SJCRH30 (cell line): Measurements from ENCODE around the gene MAP3K3. TPM values are rescaled to one million over a fixed set of nuclear protein-coding genes. Genes with fewer than 3 reads are reported as not detected.
"Not testable (repeated sequence)": the region's sequence is repeated elsewhere in the genome, so short reads cannot be mapped to it uniquely, and the experiment has no call there.

Experiments
- DNase-seq, 2 experiments: peaks; one replicate each; pipeline ENCODE4 v3.0.0-alpha.2; 2015 to 2020
- H3K27ac ChIP-seq: fragments of 250-450 bp; sonication (Bioruptor Pico); 2 replicates; pipeline ENCODE4 v1.5.1; 2020; ENCODE audit warnings: mild to moderate bottlenecking, moderate library complexity
- H3K27me3 ChIP-seq: fragments of 250-450 bp; sonication (Bioruptor Pico); 2 replicates; pipeline ENCODE4 v1.5.1; 2020; ENCODE audit warnings: mild to moderate bottlenecking, moderate library complexity
- H3K36me3 ChIP-seq: fragments of 250-450 bp; sonication (Bioruptor Pico); 2 replicates; pipeline ENCODE4 v1.5.1; 2020; ENCODE audit warnings: mild to moderate bottlenecking, moderate library complexity
- H3K4me1 ChIP-seq: fragments of 250-450 bp; sonication (Bioruptor Pico); 2 replicates; pipeline ENCODE4 v1.5.1; 2020; ENCODE audit warnings: mild to moderate bottlenecking, moderate library complexity
- H3K4me3 ChIP-seq: fragments of 250-450 bp; sonication (Bioruptor Pico); 2 replicates; pipeline ENCODE4 v1.5.1; 2020; ENCODE audit warnings: mild to moderate bottlenecking, moderate library complexity
- H3K9me3 ChIP-seq: fragments of 250-450 bp; sonication (Bioruptor Pico); replicated peaks from 2 replicates; pipeline ENCODE4 v1.5.1; 2020; ENCODE audit warnings: mild to moderate bottlenecking, moderate library complexity
- total RNA-seq: library from RNA; depleted of rRNA; stranded (reverse); fragments of >200 nt; shearing (Covaris generic); gene quantifications from 2 replicates; pipeline ENCODE4 v1.2.3, GENCODE V29; 2014; rRNA removed

The MAP3K3 gene
- total RNA-seq, 1 experiment from 2014 or later, result 25.9 TPM

- Histone ChIP-seq H3K4me1 (no peaks in the 10 kb centered on the region), H3K9me3 (no peaks in the 10 kb centered on the region), H3K36me3 (peaks cover 2% of the 10 kb centered on the region), H3K27me3 (no peaks in the 10 kb centered on the region), H3K4me3 (no peak overlapping the region), H3K27ac (no peak overlapping the region)
- no peak for DNase-seq
These were observed 86.9 kb downstream of the MAP3K3 start for GRCh38 chr17:63709110-63709509.

- Histone ChIP-seq H3K27ac (no peak overlapping the region), H3K27me3 (no peaks in the 10 kb centered on the region), H3K36me3 (no peaks in the 10 kb centered on the region), H3K4me3 (no peak overlapping the region), H3K4me1 (no peaks in the 10 kb centered on the region), H3K9me3 (no peaks in the 10 kb centered on the region)
- DNase-seq, result no peak
These were observed 92.5 kb downstream of the MAP3K3 start for GRCh38 chr17:63714550-63715277.

- Histone ChIP-seq H3K9me3 (no peaks in the 10 kb centered on the region), H3K4me1 (no peaks in the 10 kb centered on the region), H3K36me3 (no peaks in the 10 kb centered on the region), H3K27me3 (no peaks in the 10 kb centered on the region), H3K27ac (no peak overlapping the region), H3K4me3 (no peak overlapping the region)
- DNase-seq, result no peak
These were observed 94.2 kb downstream of the MAP3K3 start for GRCh38 chr17:63716426-63716825.

GRCh38 chr17:63718988-63719387 is 96.8 kb downstream of the MAP3K3 start:
- H3K27me3 ChIP-seq, result no peaks in the 10 kb centered on the region
- H3K4me3 ChIP-seq, result no peak overlapping the region
- H3K27ac ChIP-seq, result no peak overlapping the region
- DNase-seq, result no peak
- H3K4me1 ChIP-seq, result no peaks in the 10 kb centered on the region
- H3K36me3 ChIP-seq, result no peaks in the 10 kb centered on the region
- no peaks in the 10 kb centered on the region for H3K9me3 ChIP-seq

GRCh38 chr17:63720194-63720593 is 98.0 kb downstream of the MAP3K3 start:
- not testable (repeated sequence) for H3K27ac ChIP-seq, H3K9me3 ChIP-seq, H3K27me3 ChIP-seq, H3K4me3 ChIP-seq, H3K4me1 ChIP-seq, DNase-seq, H3K36me3 ChIP-seq

- DNase-seq, result no peak
- Histone ChIP-seq H3K4me3 (no peak overlapping the region), H3K36me3 (no peaks in the 10 kb centered on the region), H3K9me3 (no peaks in the 10 kb centered on the region), H3K27me3 (no peaks in the 10 kb centered on the region), H3K4me1 (no peaks in the 10 kb centered on the region), H3K27ac (no peak overlapping the region)
These were observed 100.2 kb downstream of the MAP3K3 start for GRCh38 chr17:63722403-63722802.

GRCh38 chr17:63735691-63736090 is 113.5 kb downstream of the MAP3K3 start:
- Histone ChIP-seq H3K4me1 (no peaks in the 10 kb centered on the region), H3K27me3 (no peaks in the 10 kb centered on the region), H3K9me3 (no peaks in the 10 kb centered on the region), H3K4me3 (no peak overlapping the region), H3K36me3 (no peaks in the 10 kb centered on the region), H3K27ac (no peak overlapping the region)
- no peak for DNase-seq

GRCh38 chr17:63740464-63741142 is 118.4 kb downstream of the MAP3K3 start:
- H3K27ac ChIP-seq, result peak overlapping the region; percentile 56
- H3K4me3 ChIP-seq, result peak overlapping the region; percentile 82
- H3K9me3 ChIP-seq, result no peaks in the 10 kb centered on the region
- no peak for DNase-seq
- peaks cover under 1% of the 10 kb centered on the region; the same call in 1 of the 2 replicates for H3K36me3 ChIP-seq
- H3K27me3 ChIP-seq, result no peaks in the 10 kb centered on the region
- no peaks in the 10 kb centered on the region for H3K4me1 ChIP-seq

GRCh38 chr17:63741143-63741407 is 118.9 kb downstream of the MAP3K3 start:
- H3K27me3 ChIP-seq, result no peaks in the 10 kb centered on the region
- H3K27ac ChIP-seq, result peak overlapping the region; percentile 56
- DNase-seq, result no peak
- peaks cover 5% of the 10 kb centered on the region for H3K36me3 ChIP-seq
- H3K4me3 ChIP-seq, result peak overlapping the region; percentile 82
- no peaks in the 10 kb centered on the region for H3K9me3 ChIP-seq
- H3K4me1 ChIP-seq, result no peaks in the 10 kb centered on the region

- H3K4me1 ChIP-seq, result no peaks in the 10 kb centered on the region
- H3K27ac ChIP-seq, result peak within 1 kb of the TSS; percentile 56
- peaks cover 10% of the 10 kb centered on the region for H3K36me3 ChIP-seq
- H3K4me3 ChIP-seq, result peak within 1 kb of the TSS; percentile 82
- H3K9me3 ChIP-seq, result no peaks in the 10 kb centered on the region
- peak; percentile 96 to 97 for DNase-seq
- H3K27me3 ChIP-seq, result no peaks in the 10 kb centered on the region
These were observed 119.4 kb downstream of the MAP3K3 start, which contains the start of gene STRADA for GRCh38 chr17:63741408-63742173. Gene STRADA (minus strand): TSS chr17:63741799. CDS start chr17:63728369, 13,430 bp downstream.

Other genes starting within 250 kb of the MAP3K3 start
- not detected in 2 replicates for gene CYB561, start 176.1 kb upstream of the MAP3K3 start, total RNA-seq
- gene ACE, start 145.4 kb upstream of the MAP3K3 start, total RNA-seq, result 0.76 and 1.1 TPM in 2 replicates
- gene KCNH6, start 99.1 kb upstream of the MAP3K3 start, total RNA-seq, result not detected in 2 replicates
- 53.9 and 55.4 TPM in 2 replicates for gene DCAF7, start 71.9 kb upstream of the MAP3K3 start, total RNA-seq
- 18.2 and 20.1 TPM in 2 replicates for gene TACO1, start 21.5 kb upstream of the MAP3K3 start, total RNA-seq
- gene LIMD2, start 77.7 kb downstream of the MAP3K3 start, total RNA-seq, result 23.1 and 23.2 TPM in 2 replicates
- 16.8 and 23.2 TPM in 2 replicates for gene STRADA, start 119.4 kb downstream of the MAP3K3 start, total RNA-seq
- gene CCDC47, start 151.2 kb downstream of the MAP3K3 start, total RNA-seq, result 49.8 and 54.9 TPM in 2 replicates
- gene DDX42, start 151.8 kb downstream of the MAP3K3 start, total RNA-seq, result 64.5 and 78.7 TPM in 2 replicates
- 52.7 and 64.8 TPM in 2 replicates for gene PSMC5, start 205.0 kb downstream of the MAP3K3 start, total RNA-seq
- 34.9 and 35.1 TPM in 2 replicates for gene FTSJ3, start 205.2 kb downstream of the MAP3K3 start, total RNA-seq
- 35.7 and 38.5 TPM in 2 replicates for gene SMARCD2, start 220.3 kb downstream of the MAP3K3 start, total RNA-seq